Measurements from ENCODE around the gene KCNH8. TPM values are rescaled to one million over a fixed set of nuclear protein-coding genes. Genes with fewer than 3 reads are reported as not detected.

KCNH8 gene
- total RNA-seq, 1 experiment from 2014 or later = 0.12 TPM

DNA sequence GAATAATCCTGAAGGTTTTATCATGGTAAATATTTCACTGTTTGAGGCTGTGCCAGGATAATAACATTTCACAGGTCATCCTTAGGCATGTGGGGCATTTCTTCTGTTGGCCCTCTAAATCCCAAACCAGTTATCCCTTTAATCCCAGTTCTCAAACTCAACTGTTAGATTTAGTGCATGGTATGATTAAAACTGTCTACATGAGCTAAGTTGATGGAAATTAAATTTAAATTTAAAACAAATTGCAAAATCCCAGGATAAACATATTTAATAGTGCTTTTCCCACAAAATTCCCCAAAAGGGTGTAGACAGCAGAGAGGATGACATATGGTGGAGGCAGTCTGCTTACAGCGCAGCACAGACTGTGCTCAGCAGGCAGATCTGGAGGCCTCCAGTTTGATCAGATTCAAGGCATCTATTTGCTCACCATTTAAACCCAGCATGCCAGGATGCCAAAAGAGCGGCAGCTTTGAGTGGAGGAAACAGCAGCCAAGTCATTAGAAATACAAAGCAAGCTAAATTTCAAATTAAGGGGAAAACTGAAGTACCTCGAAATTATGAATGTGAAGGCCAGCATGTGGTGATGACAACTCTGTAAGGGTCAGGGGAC lies 325.8 kb downstream of the KCNH8 start:
- H2AFZ ChIP-seq (ENCODE audit: low read depth, low read length, poor library complexity, severe bottlenecking) = no peak overlapping the region
- H3K27ac ChIP-seq (ENCODE audit: low read depth, low read length) = no peak overlapping the region
- no peak for ATAC-seq
- H4K20me1 ChIP-seq (ENCODE audit: insufficient read depth) = no peaks in the 10 kb centered on the region
- no peaks in the 10 kb centered on the region for H3K4me1 ChIP-seq (ENCODE audit: control insufficient read depth in 1 of 2, insufficient read depth in 2 of 2, low read length in 2 of 2)
- peaks cover 0 to 5% of the 10 kb centered on the region in 2 experiments; a peak in 2 of 4 replicates for H3K9me3 ChIP-seq (ENCODE audit: control insufficient read depth in 1 of 2, insufficient read depth in 1 of 2, low read depth in 1 of 2, low read length in 2 of 2)
- DNase-seq (ENCODE audit: low read depth, low spot score) = no peak
- no peak overlapping the region for H3K4me2 ChIP-seq (ENCODE audit: low read length)
- H3K4me3 ChIP-seq (replicated peaks in 1 of 2; ENCODE audit: low read depth in 1 of 2, low read length in 2 of 2) = no peak overlapping the region
- ChIA-PET RAD21 (ENCODE audit: low non-redundant PET in 1 of 2, low total read pairs in 2 of 2, uncharacterized antibody in 2 of 2, unreplicated experiment in 2 of 2) (no interaction called here), CTCF (no interaction called here), POLR2A (no interaction called here)
- TF ChIP-seq, protein P1, sequence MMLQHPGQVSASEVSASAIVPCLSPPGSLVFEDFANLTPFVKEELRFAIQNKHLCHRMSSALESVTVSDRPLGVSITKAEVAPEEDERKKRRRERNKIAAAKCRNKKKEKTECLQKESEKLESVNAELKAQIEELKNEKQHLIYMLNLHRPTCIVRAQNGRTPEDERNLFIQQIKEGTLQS (IDR thresholded peaks at IDR 0.05) = no peak
- no peak for TF ChIP-seq EZH2 (IDR thresholded peaks at IDR 0.05)
- TF ChIP-seq YY1 (IDR thresholded peaks at IDR 0.05; ENCODE audit: extremely low read depth, insufficient replicate concordance, low read depth, low read length) = no peak
- TF ChIP-seq POLR2AphosphoS5 (IDR thresholded peaks at IDR 0.05; ENCODE audit: low read depth, low read length) = no peak
- no peak for TF ChIP-seq SIN3A (IDR thresholded peaks at IDR 0.05; ENCODE audit: low read depth)
- TF ChIP-seq FOSL1 (IDR thresholded peaks at IDR 0.05; ENCODE audit: low read depth) = no peak
- no peaks in the 10 kb centered on the region for H3K9me2 ChIP-seq (ENCODE audit: insufficient read depth)
- H3K79me2 ChIP-seq (ENCODE audit: insufficient read depth, low read length) = no peaks in the 10 kb centered on the region
- intact Hi-C loops (cut with micrococcal nuclease) = no loop called here
- H3K27me3 ChIP-seq (ENCODE audit: insufficient read depth, low read length) = no peaks in the 10 kb centered on the region
- H3K36me3 ChIP-seq (ENCODE audit: control insufficient read depth in 1 of 2, insufficient read depth in 2 of 2, low read length in 2 of 2) = no peaks in the 10 kb centered on the region
- no peak overlapping the region for H3K9ac ChIP-seq (ENCODE audit: low read length)
- BruUV-seq (replicated peaks) = no TSS peak

DNA sequence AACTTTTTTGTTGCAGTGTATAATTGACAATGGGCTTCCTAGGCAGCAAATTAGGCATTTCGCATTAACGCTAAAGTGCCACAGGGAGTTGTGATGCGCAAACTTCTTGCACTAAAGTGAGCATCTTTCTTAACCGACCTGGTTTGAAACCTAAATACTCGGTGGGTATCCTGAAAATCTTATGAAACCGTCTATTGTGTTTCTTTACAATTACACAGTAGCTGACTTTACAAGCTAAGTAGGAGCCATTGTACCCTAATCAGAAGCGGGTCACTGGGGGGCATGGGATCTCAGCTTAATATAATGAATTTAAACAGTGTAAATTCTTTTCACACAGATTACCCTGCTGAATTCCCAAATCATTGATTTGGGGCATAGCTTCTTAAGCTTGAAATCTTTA lies 328.0 kb downstream of the KCNH8 start:
- ATAC-seq (no peak), DNase-seq (ENCODE audit: low read depth, low spot score) (no peak)
- no peaks in the 10 kb centered on the region for H3K9me2 ChIP-seq (ENCODE audit: insufficient read depth)
- no peak overlapping the region for H3K4me3 ChIP-seq (replicated peaks in 1 of 2; ENCODE audit: low read depth in 1 of 2, low read length in 2 of 2)
- no peaks in the 10 kb centered on the region for H3K79me2 ChIP-seq (ENCODE audit: insufficient read depth, low read length)
- TF ChIP-seq YY1 (IDR thresholded peaks at IDR 0.05; ENCODE audit: extremely low read depth, insufficient replicate concordance, low read depth, low read length) (no peak), RAD21 (IDR thresholded peaks at IDR 0.05; ENCODE audit: low read depth) (no peak), CBX3 (IDR thresholded peaks at IDR 0.05; ENCODE audit: low read depth) (no peak), JUND (IDR thresholded peaks at IDR 0.05) (no peak), ZFX (IDR thresholded peaks at IDR 0.05) (no peak), SP1 (IDR thresholded peaks at IDR 0.05; ENCODE audit: low read depth) (no peak), EGR1 (IDR thresholded peaks at IDR 0.05; ENCODE audit: low read depth) (no peak), EZH2 (IDR thresholded peaks at IDR 0.05) (no peak), ELF1 (IDR thresholded peaks at IDR 0.05; ENCODE audit: borderline replicate concordance, low read depth) (no peak), FOSL1 (IDR thresholded peaks at IDR 0.05; ENCODE audit: low read depth) (no peak), POLR2A (IDR thresholded peaks at IDR 0.05; ENCODE audit: borderline replicate concordance, extremely low read depth, insufficient read depth, insufficient read length) (no peak)
- TF ChIP-seq, protein P1 (IDR thresholded peaks at IDR 0.05) = no peak
- TF ChIP-seq, protein P2, sequence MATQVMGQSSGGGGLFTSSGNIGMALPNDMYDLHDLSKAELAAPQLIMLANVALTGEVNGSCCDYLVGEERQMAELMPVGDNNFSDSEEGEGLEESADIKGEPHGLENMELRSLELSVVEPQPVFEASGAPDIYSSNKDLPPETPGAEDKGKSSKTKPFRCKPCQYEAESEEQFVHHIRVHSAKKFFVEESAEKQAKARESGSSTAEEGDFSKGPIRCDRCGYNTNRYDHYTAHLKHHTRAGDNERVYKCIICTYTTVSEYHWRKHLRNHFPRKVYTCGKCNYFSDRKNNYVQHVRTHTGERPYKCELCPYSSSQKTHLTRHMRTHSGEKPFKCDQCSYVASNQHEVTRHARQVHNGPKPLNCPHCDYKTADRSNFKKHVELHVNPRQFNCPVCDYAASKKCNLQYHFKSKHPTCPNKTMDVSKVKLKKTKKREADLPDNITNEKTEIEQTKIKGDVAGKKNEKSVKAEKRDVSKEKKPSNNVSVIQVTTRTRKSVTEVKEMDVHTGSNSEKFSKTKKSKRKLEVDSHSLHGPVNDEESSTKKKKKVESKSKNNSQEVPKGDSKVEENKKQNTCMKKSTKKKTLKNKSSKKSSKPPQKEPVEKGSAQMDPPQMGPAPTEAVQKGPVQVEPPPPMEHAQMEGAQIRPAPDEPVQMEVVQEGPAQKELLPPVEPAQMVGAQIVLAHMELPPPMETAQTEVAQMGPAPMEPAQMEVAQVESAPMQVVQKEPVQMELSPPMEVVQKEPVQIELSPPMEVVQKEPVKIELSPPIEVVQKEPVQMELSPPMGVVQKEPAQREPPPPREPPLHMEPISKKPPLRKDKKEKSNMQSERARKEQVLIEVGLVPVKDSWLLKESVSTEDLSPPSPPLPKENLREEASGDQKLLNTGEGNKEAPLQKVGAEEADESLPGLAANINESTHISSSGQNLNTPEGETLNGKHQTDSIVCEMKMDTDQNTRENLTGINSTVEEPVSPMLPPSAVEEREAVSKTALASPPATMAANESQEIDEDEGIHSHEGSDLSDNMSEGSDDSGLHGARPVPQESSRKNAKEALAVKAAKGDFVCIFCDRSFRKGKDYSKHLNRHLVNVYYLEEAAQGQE (IDR thresholded peaks at IDR 0.05; ENCODE audit: low read depth) = no peak
- TF ChIP-seq, protein P3, sequence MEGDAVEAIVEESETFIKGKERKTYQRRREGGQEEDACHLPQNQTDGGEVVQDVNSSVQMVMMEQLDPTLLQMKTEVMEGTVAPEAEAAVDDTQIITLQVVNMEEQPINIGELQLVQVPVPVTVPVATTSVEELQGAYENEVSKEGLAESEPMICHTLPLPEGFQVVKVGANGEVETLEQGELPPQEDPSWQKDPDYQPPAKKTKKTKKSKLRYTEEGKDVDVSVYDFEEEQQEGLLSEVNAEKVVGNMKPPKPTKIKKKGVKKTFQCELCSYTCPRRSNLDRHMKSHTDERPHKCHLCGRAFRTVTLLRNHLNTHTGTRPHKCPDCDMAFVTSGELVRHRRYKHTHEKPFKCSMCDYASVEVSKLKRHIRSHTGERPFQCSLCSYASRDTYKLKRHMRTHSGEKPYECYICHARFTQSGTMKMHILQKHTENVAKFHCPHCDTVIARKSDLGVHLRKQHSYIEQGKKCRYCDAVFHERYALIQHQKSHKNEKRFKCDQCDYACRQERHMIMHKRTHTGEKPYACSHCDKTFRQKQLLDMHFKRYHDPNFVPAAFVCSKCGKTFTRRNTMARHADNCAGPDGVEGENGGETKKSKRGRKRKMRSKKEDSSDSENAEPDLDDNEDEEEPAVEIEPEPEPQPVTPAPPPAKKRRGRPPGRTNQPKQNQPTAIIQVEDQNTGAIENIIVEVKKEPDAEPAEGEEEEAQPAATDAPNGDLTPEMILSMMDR (IDR thresholded peaks at IDR 0.05 in 2 of 3, conservative IDR thresholded peaks at IDR 0.05 in 1 of 3; ENCODE audit: borderline replicate concordance in 1 of 3, insufficient read depth in 1 of 3, low read depth in 2 of 3, low read length in 2 of 3) = no peak
- no peaks in the 10 kb centered on the region for H3K4me1 ChIP-seq (ENCODE audit: control insufficient read depth in 1 of 2, insufficient read depth in 2 of 2, low read length in 2 of 2)
- no peaks in the 10 kb centered on the region for H3K27me3 ChIP-seq (ENCODE audit: insufficient read depth, low read length)
- H4K20me1 ChIP-seq (ENCODE audit: insufficient read depth) = no peaks in the 10 kb centered on the region
- no peak overlapping the region for H2AFZ ChIP-seq (ENCODE audit: low read depth, low read length, poor library complexity, severe bottlenecking)
- RAD21 ChIA-PET (ENCODE audit: low non-redundant PET in 1 of 2, low total read pairs in 2 of 2, uncharacterized antibody in 2 of 2, unreplicated experiment in 2 of 2) = no interaction called here
- intact Hi-C loops (cut with micrococcal nuclease) = no loop called here
- peaks cover 0 to 5% of the 10 kb centered on the region in 2 experiments; a peak in 2 of 4 replicates for H3K9me3 ChIP-seq (ENCODE audit: control insufficient read depth in 1 of 2, insufficient read depth in 1 of 2, low read depth in 1 of 2, low read length in 2 of 2)
- H3K9ac ChIP-seq (ENCODE audit: low read length) = no peak overlapping the region
- no peak overlapping the region for H3K27ac ChIP-seq (ENCODE audit: low read depth, low read length)
- POLR2A ChIA-PET = no interaction called here
- BruUV-seq (replicated peaks) = no TSS peak
- CTCF ChIA-PET = no interaction called here
- H3K36me3 ChIP-seq (ENCODE audit: control insufficient read depth in 1 of 2, insufficient read depth in 2 of 2, low read length in 2 of 2) = no peaks in the 10 kb centered on the region
- H3K4me2 ChIP-seq (ENCODE audit: low read length) = no peak overlapping the region

Data from HCT116 (cell line).